ENCODE data around the gene POLR2C. TPM values are rescaled to one million over a fixed set of nuclear protein-coding genes. Genes with fewer than 3 reads are reported as not detected.

The POLR2C gene
- 10 to 100 TPM; 66.0 to 79.4 (median 71.3) TPM for total RNA-seq (2021; fragmentation: NEBNext Ultra II Directional; extraction: Animal tissue kit (Norgen Biotek cat#: 25700))
- long read RNA-seq, transcript POLR2C-201 (9 exons, 2,057 nt) = major isoform, 89 of 96 reads
- long read RNA-seq, partial matches to known transcripts = 3 of 96 reads
- long read RNA-seq, other reads (novel, unspliced or antisense) = 4 of 96 reads

- H3K27ac Mint-ChIP-seq = peak within 1 kb of the TSS; percentile 94
- DNase-seq = peak; percentile 79
- peaks cover 20% of the 10 kb centered on the region for H3K4me1 Mint-ChIP-seq (ENCODE audit: low read depth)
- TF ChIP-seq CTCF (IDR thresholded peaks at IDR 0.05) = peak; percentile 95
- H3K36me3 Mint-ChIP-seq (ENCODE audit: low read depth) = peaks cover 26% of the 10 kb centered on the region
- no peaks in the 10 kb centered on the region for H3K9me3 Mint-ChIP-seq
- peaks cover 5% of the 10 kb centered on the region for H3K27me3 Mint-ChIP-seq (ENCODE audit: insufficient read depth)
- H3K4me3 Mint-ChIP-seq = peak within 1 kb of the TSS; percentile 99
Measured at GRCh38 chr16:57462209-57462977, at the start of gene POLR2C. TSS of gene POLR2C (plus strand) at chr16:57462679. CDS start at chr16:57462725, 46 bp downstream.

GRCh38 chr16:57413301-57413730, 49.2 kb upstream of the POLR2C start:
- H3K9me3 Mint-ChIP-seq = no peaks in the 10 kb centered on the region
- H3K4me1 Mint-ChIP-seq (ENCODE audit: low read depth) = peaks cover 16% of the 10 kb centered on the region
- no peaks in the 10 kb centered on the region for H3K36me3 Mint-ChIP-seq (ENCODE audit: low read depth)
- peaks cover 24% of the 10 kb centered on the region for H3K27me3 Mint-ChIP-seq (ENCODE audit: insufficient read depth)
- TF ChIP-seq CTCF (IDR thresholded peaks at IDR 0.05) = no peak
- H3K27ac Mint-ChIP-seq = no peak overlapping the region
- H3K4me3 Mint-ChIP-seq = no peak overlapping the region
- no peak for DNase-seq

GRCh38 chr16:57413733-57414132, 48.7 kb upstream of the POLR2C start:
- Mint-ChIP-seq H3K4me3 (no peak overlapping the region), H3K4me1 (ENCODE audit: low read depth) (peaks cover 20% of the 10 kb centered on the region), H3K9me3 (no peaks in the 10 kb centered on the region), H3K27ac (no peak overlapping the region), H3K36me3 (ENCODE audit: low read depth) (no peaks in the 10 kb centered on the region), H3K27me3 (ENCODE audit: insufficient read depth) (peaks cover 26% of the 10 kb centered on the region)
- no peak for DNase-seq
- no peak for TF ChIP-seq CTCF (IDR thresholded peaks at IDR 0.05)

- no peak overlapping the region for H3K4me3 Mint-ChIP-seq
- no peaks in the 10 kb centered on the region for H3K36me3 Mint-ChIP-seq (ENCODE audit: low read depth)
- TF ChIP-seq CTCF (IDR thresholded peaks at IDR 0.05) = no peak
- H3K27me3 Mint-ChIP-seq (ENCODE audit: insufficient read depth) = peaks cover 15% of the 10 kb centered on the region
- H3K27ac Mint-ChIP-seq = no peak overlapping the region
- H3K4me1 Mint-ChIP-seq (ENCODE audit: low read depth) = peaks cover 25% of the 10 kb centered on the region
- no peaks in the 10 kb centered on the region for H3K9me3 Mint-ChIP-seq
- no peak for DNase-seq
Measured at GRCh38 chr16:57416084-57416483, 46.4 kb upstream of the POLR2C start.

GRCh38 chr16:57419506-57419905, 43.0 kb upstream of the POLR2C start:
- Mint-ChIP-seq H3K27me3 (ENCODE audit: insufficient read depth) (peaks cover 5% of the 10 kb centered on the region), H3K27ac (no peak overlapping the region), H3K4me1 (ENCODE audit: low read depth) (peaks cover 35% of the 10 kb centered on the region), H3K36me3 (ENCODE audit: low read depth) (no peaks in the 10 kb centered on the region), H3K4me3 (no peak overlapping the region), H3K9me3 (no peaks in the 10 kb centered on the region)
- no peak for TF ChIP-seq CTCF (IDR thresholded peaks at IDR 0.05)
- DNase-seq = no peak
